Activated gamma-delta T cell treated with Interleukin-2 at 50 U/mL for 16 hours (primary cell): ENCODE measurements around the gene STX5.
"Not testable (repeated sequence)": the region's sequence is repeated elsewhere in the genome, so short reads cannot be mapped to it uniquely, and the experiment has no call there.

ENCODE experiments used
- DNase-seq: peaks from one replicate; pipeline ENCODE4 v3.0.0-alpha.2; 2020

The STX5 gene

GRCh38 chr11:62778441-62778840, 53.4 kb downstream of the STX5 start:
- no peak for DNase-seq

- no peak for DNase-seq
Measured at GRCh38 chr11:62777389-62777788, 54.5 kb downstream of the STX5 start.

DNA sequence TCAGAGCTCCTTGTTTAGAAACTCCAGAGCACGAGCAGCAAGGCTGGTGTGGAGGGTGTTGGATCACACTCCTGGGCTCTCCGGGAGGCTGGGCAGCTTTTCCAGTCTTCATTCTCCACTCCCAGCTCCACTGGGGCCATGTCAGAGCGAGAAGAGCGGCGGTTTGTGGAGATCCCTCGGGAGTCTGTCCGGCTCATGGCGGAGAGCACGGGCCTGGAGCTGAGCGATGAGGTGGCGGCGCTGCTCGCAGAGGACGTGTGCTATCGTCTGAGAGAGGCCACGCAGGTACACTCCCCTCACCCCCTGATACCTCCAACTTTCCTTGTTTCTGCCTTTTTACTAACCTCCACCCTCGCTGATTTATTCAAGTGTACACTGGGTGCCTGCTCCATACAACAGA, 56.2 kb downstream of the STX5 start:
- no peak for DNase-seq

GRCh38 chr11:62774407-62774806, 57.4 kb downstream of the STX5 start:
- DNase-seq = no peak

- DNase-seq = peak; percentile 87
Measured at GRCh38 chr11:62771144-62772021, 60.5 kb downstream of the STX5 start, which contains the start of gene TAF6L. Gene TAF6L, plus strand, starts transcription at chr11:62771396. Its CDS starts 4,388 bp downstream, at chr11:62775784.

DNA sequence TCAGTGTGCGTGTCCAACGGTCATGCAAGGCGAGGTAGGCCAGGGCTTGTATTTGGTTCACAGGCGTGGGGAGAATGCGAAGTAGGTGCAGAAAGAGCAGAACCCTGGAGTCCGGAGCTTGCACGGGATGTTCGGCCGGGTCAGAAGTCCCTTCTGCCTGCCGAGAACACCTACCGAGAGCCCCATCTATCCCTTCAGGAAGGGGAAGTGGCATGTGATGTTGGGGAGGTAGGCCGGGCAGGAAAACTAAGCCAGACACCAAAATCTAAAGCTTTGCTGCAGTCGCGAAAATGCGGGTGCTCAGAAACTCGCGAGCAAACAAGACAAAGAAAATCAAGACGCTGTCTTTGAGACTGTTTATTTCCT, 61.1 kb downstream of the STX5 start:
- no peak for DNase-seq

DNA sequence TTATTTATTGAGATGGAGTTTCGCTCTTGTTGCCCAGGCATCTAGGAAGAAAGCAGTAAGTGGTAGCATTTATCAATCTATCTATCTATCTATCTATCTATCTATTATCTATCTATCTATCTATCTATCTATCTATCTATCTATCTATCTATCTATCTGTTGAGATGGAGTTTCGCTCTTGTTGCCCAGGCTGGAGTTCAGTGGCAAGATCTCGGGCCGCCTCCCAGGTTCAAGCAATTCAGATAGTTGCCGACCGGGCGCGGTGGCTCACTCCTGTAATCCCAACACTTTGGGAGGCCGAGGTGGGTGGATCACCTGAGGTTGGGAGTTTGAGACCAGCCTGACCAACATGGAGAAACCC, 71.0 kb downstream of the STX5 start:
- not testable (repeated sequence) for DNase-seq

GRCh38 chr11:62757846-62758788, 73.7 kb downstream of the STX5 start:
- no peak for DNase-seq
